ENCODE measurements around the gene GRID2. TPM values are rescaled to one million over a fixed set of nuclear protein-coding genes. Genes with fewer than 3 reads are reported as not detected.

GRID2 gene
- total and polyA plus RNA-seq, 9 of the 15 experiments (the other 6 are each of a cell fraction or from before 2014, with no cell fraction given), result 0.04 TPM; not detected in 7

- Histone ChIP-seq H2AFZ (ENCODE audit: low read depth, low read length) (no peak overlapping the region), H3K4me2 (ENCODE audit: insufficient read depth, low read length) (no peak overlapping the region), H3K9ac (ENCODE audit: insufficient read depth in 1 of 2, low read depth in 2 of 2, low read length in 2 of 2) (no peak overlapping the region), H3K27ac (ENCODE audit: extremely low read depth, low read depth, low read length) (no peak overlapping the region), H3K27me3 (ENCODE audit: control insufficient read depth in 2 of 2, insufficient read depth in 2 of 2, low read length in 2 of 2) (no peaks in the 10 kb centered on the region), H3K9me1 (ENCODE audit: control insufficient read depth, insufficient read depth, low read length) (no peaks in the 10 kb centered on the region), H3K4me1 (replicated peaks in 1 of 2; ENCODE audit: control insufficient read depth in 2 of 2, insufficient read depth in 2 of 2, low read length in 2 of 2) (no peaks in the 10 kb centered on the region), H3K79me2 (ENCODE audit: control insufficient read depth, insufficient read depth, low read length) (no peaks in the 10 kb centered on the region), H3K36me3 (ENCODE audit: control insufficient read depth, insufficient read depth, low read length) (no peaks in the 10 kb centered on the region), H4K20me1 (replicated peaks; ENCODE audit: control insufficient read depth, insufficient read depth, low read length) (no peaks in the 10 kb centered on the region), H3K9me3 (replicated peaks; ENCODE audit: control insufficient read depth, insufficient read depth, low read depth, low read length) (no peaks in the 10 kb centered on the region; the same call in 1 of the 2 replicates), H3K4me3 (no peak overlapping the region)
- in situ Hi-C loops (cut with MboI) (no loop called here), intact Hi-C loops (cut with micrococcal nuclease) (no loop called here)
- ATAC-seq, result no peak
- CTCF ChIA-PET (ENCODE audit: low intra/inter-chr PET ratio), result no interaction called here
- BruUV-seq (replicated peaks), result no TSS peak
- FAIRE-seq, result peak; percentile 42
- POLR2A ChIA-PET, result no interaction called here
- WGBS (ENCODE audit: insufficient coverage, low coverage, missing lambda C conversion rate), result 5% methylated on average over 6 of the region's 6 CpGs
- no peak for DNase-seq (ENCODE audit: extremely low read depth in 1 of 4, low spot score in 3 of 4)
- TF ChIP-seq HMGXB4 (CRISPR knock-in tag; IDR thresholded peaks at IDR 0.05) (no peak), TGIF2 (CRISPR knock-in tag; IDR thresholded peaks at IDR 0.05) (no peak), TSC22D4 (tag; IDR thresholded peaks at IDR 0.05) (no peak), ZNF518B (CRISPR knock-in tag; IDR thresholded peaks at IDR 0.05) (no peak), RBFOX2 (IDR thresholded peaks at IDR 0.05; ENCODE audit: low read depth, low read length) (no peak), VEZF1 (CRISPR knock-in tag; IDR thresholded peaks at IDR 0.05) (no peak), SNRNP70 (optimal IDR thresholded peaks at IDR 0.05; ENCODE audit: low read depth, low read length) (no peak), ID3 (CRISPR knock-in tag; IDR thresholded peaks at IDR 0.05) (no peak), ID3 (tag; IDR thresholded peaks at IDR 0.05) (no peak), U2AF2 (optimal IDR thresholded peaks at IDR 0.05; ENCODE audit: low read depth, low read length) (no peak), MTA3 (IDR thresholded peaks at IDR 0.05; ENCODE audit: borderline replicate concordance) (no peak), SMARCA4 (IDR thresholded peaks at IDR 0.05) (no peak), E2F3 (CRISPR knock-in tag; IDR thresholded peaks at IDR 0.05) (no peak), TRIM25 (IDR thresholded peaks at IDR 0.05; ENCODE audit: borderline replicate concordance) (no peak)
Observed at GRCh38 chr4:93370256-93370655, 1066.5 kb downstream of the GRID2 start.
